ENCODE results near the gene PRRC2C. TPM values are rescaled to one million over a fixed set of nuclear protein-coding genes. Genes with fewer than 3 reads are reported as not detected.
"Not testable (repeated sequence)": the region's sequence is repeated elsewhere in the genome, so short reads cannot be mapped to it uniquely, and the experiment has no call there.

PRRC2C gene
- total RNA-seq (2014; rRNA removed; shearing (Covaris generic); ENCODE audit: low replicate concordance) = 12.2 and 27.6 TPM in 2 replicates

DNA sequence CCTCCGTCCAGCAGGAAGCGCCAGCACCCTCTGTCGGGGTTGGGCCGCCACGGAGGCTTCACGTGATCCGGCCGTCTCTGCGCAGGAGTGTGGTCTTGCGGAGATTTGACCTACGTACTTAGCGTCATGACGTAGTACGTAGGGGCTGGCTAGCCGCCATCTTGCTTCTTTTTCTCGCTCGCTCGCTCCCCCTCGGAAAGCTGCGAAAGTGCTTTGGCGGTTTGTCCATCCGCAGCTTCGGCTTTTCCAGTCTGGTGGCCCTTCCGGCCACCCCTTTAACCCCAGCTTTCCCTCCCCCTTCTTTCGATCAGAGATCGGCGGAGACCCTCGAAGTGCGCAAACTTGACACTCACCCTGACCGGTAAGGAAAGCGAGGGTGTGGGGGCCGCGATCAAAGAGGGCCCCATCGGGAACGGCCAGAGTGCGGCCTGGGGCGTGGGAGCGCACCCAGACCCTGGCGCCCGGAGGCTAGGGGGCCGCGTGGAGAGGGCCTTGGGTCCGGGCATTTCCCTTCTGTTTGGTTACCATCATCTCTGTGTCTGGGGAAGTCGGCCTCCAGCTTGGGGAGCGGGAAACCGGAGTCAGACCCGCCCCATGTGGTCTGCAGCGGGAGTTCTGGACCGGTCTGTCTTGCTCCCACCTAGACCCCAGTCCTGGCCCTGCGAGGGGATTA, at the start of gene PRRC2C:
Gene PRRC2C, plus strand, starts transcription at position 156 of the 673 bp plus-strand sequence. CDS start 26,559 bp downstream, outside the sequence.
- peak; percentile 95 for DNase-seq (ENCODE audit: low read depth)
- in situ Hi-C loops (cut with HindIII; ENCODE audit: low pct_unique_long_range_greater_than_20kb, low sequenced_read_pairs) = no loop called here

DNA sequence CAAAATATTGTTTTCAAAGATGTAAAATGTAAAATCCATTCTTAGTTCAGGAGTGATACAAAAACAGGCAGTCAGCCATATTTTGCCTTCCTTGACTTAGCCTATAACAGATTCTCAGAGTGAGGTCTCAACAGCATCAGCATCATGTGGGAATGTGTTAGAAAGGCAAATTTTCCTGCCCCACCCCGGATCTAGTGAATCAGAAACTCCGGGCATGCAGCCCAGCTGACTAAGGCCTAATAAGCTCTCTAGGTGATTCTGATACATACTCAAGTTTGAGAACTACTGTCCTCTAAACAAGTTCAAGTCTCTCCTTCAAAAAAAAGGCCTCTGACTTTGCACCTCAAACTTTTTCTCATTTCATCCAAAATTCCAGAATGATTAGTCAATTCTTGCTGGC, 46.9 kb upstream of the PRRC2C start:
- in situ Hi-C loops (cut with HindIII; ENCODE audit: low pct_unique_long_range_greater_than_20kb, low sequenced_read_pairs) = no loop called here
- peak; percentile 77 for DNase-seq (ENCODE audit: low read depth)

DNA sequence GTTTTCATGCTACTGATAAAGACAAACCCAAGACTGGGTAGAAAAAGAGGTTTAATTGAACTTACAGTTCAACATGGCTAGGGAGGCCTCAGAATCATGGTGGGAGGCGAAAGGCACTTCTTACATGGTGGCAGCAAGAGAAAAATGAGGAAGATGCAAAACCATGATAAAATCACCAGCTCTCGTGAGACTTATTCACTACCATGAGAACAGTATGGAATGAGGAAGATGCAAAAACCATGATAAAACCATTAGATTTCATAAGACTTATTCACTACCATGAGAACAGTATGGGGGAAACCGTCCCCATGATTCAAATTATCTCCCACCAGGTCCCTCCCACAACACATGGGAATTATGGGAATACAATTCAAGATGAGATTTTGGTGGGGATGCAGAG, 45.1 kb upstream of the PRRC2C start:
- in situ Hi-C loops (cut with HindIII; ENCODE audit: low pct_unique_long_range_greater_than_20kb, low sequenced_read_pairs); DNase-seq (ENCODE audit: low read depth): not testable (repeated sequence)

DNA sequence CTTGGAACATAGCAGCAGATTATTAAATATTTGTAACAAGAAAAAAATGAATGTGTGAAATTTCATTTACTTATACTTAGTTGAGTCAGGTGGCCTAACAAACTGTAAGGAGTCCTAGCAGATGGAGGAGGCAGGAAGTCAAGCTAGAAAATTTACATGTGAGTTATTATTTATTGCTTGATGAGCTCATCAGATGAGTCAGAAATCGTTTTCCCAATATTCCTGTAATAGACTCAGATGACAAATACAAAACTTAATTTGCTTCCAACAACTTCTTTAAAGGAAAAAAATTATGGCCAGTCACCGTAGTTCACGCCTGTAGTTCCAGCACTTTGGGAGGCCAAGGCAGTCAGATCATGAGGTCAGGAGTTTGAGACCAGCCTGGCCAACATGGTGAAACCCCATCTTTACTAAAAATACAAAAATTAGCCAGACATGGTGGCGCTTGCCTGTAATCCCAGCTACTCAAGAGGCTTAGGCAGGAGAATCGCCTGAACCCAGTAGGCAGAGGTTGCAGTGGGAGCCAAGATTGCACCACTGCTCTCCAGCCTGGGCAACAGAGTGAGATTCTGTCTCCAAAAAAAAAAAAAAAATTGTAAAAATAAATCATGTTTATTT, 43.9 kb upstream of the PRRC2C start:
- in situ Hi-C loops (cut with HindIII; ENCODE audit: low pct_unique_long_range_greater_than_20kb, low sequenced_read_pairs); DNase-seq (ENCODE audit: low read depth): not testable (repeated sequence)

DNA sequence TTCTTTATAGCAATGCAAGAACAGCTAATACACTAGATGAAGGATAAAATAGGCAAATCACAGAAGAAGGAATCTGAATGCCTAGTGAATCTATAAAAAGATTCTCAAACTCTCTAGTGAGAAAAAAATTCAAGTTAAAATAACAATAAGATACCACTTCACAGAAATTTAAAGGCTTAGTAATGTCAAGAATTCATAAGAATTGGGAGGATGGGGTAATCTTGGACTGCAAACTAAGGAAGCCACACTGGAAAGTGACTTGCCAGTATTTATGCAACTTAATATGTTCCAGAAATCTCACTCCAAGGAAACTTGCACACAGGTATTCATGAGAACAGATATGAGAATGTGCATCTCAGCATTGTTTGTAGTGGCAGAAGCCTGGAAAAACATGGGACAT, 38.9 kb upstream of the PRRC2C start:
- DNase-seq (ENCODE audit: low read depth) = no peak
- in situ Hi-C loops (cut with HindIII; ENCODE audit: low pct_unique_long_range_greater_than_20kb, low sequenced_read_pairs) = no loop called here

DNA sequence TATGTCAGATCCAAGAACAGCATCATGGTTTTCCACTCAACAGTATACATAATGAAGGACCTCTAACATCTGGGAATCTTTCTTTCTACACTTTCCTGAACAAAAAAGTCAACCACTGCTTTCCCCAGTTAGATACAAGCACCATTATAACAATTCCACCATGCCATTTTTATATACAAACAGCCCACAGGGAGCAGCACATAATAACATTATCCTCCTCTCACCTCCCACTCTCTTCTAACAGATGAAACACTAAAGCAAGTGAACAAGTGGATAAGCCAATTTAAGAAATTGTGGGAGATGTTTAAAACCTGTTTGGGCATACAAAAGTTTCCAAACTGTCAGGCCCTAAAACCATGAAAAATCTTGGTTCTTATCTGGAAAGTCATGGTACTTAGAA, 29.4 kb upstream of the PRRC2C start:
- in situ Hi-C loops (cut with HindIII; ENCODE audit: low pct_unique_long_range_greater_than_20kb, low sequenced_read_pairs) = no loop called here

DNA sequence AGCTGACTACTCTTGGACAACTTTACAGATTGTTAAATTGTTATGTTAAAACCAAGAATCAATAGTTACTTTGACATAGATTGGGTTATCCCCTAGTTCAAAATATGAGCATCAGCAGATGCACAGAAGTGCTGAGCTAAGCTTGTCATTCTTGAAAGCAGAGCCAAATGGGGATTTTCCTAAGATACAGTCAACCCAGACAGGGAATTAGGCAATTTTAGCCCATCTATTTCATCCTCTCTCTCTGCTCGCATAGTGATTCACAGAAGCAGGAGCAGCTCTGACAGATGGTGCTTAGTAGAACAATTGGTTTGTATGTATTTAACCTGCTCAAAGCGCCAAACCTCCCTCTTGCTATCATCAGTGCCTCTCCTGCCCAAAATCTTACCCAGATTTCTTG, 27.9 kb upstream of the PRRC2C start:
- DNase-seq (ENCODE audit: low read depth) = no peak
- in situ Hi-C loops (cut with HindIII; ENCODE audit: low pct_unique_long_range_greater_than_20kb, low sequenced_read_pairs) = no loop called here

More for the DNA sequence above, 29.4 kb upstream of the PRRC2C start:
- DNase-seq (ENCODE audit: low read depth) = no peak

DNA sequence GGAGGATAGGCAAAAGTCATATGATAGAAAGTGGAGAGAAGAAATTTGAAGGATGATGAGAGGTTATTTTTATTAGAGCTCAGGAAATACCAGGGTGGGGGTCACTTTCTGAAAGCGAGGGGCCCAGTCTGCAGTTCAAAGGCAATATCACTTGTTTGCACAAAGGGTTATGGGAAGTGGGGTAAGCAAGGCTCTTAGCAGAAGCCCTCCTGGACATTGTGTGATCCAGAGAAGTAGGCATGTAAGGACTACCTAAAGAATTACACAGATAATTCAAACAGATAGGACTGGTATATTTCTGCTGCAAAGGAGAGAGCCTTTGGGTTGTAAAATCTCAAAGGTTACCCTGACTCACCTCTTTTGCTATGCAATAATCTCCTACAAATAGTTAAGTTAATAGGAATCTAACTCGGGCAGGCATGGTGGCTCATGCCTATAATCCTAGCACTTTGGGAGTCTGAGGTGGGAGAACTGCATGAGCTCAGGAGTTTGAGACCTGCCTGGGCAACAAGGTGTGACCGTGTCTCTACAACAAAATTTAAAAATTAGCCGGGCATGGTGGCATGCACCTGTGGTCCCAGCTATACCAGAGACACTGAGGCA, 25.2 kb upstream of the PRRC2C start:
- no peak for DNase-seq (ENCODE audit: low read depth)
- in situ Hi-C loops (cut with HindIII; ENCODE audit: low pct_unique_long_range_greater_than_20kb, low sequenced_read_pairs) = no loop called here

DNA sequence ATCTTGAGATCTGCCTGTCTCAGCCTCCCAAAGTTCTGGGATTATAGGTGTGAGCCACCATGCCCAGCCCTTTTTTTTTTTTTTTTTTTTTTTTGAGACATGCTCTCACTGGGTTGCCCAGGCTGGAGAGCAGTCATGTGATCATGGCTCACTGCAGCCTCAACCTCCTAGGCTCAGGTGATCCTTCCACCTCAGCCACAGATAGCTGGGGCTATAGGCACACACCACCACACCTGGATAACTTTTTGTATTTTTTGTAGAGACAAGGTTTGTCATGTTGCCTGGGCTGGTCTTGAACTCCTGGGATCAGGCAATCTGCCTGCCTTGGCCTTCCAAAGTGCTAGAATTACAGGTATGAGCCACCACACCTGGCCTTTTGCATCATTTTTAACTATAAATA, 17.7 kb upstream of the PRRC2C start:
- DNase-seq (ENCODE audit: low read depth) = no peak
- in situ Hi-C loops (cut with HindIII; ENCODE audit: low pct_unique_long_range_greater_than_20kb, low sequenced_read_pairs) = no loop called here

DNA sequence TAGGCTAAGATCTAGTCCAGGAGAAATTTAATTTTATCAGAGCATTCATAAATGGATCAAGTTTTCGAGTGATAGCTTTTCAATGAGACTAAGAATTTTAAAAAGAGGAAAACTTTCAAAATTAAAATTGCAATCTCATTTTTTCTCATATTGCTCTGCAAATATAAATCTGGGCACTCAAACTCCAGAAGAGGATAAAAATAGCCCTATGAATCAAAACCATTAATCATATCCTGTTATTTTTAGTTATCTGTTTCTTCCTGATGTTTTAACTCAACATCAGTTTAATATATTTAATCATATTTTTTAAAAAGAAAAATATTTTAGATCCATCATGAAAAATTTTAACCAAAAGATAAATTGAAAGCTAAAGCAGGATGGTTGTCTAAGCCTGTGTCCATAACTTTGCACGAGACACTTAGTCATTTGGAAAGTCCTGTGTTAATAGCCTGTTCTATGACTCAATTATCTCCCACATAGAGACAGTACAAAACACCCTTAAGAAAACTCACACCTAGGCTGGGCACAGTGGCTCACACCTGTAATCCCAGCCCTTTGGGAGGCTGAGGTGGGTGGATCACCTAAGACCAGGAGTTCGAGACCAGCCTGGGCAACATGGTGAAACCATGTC, 17.1 kb upstream of the PRRC2C start:
- DNase-seq (ENCODE audit: low read depth) = peak; percentile 50
- in situ Hi-C loops (cut with HindIII; ENCODE audit: low pct_unique_long_range_greater_than_20kb, low sequenced_read_pairs) = no loop called here

DNA sequence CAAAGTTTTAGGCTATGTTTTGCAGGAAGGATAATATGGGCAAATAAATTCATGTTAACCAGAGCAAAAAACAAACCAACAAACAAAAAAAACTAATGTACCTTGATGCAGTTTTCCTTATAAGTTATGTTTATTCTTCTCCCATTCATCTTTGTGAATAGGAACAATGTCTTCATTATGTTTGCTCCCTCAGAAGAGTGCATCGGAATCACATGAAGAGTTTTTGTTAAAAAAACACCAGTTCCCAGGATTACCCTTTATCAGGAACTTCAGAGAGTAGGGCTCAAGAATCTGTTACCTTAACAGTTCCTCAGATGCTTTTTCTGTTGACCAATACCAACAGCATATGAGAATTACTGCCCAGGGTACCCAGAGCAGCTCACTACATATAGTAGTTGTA, 14.6 kb upstream of the PRRC2C start:
- in situ Hi-C loops (cut with HindIII; ENCODE audit: low pct_unique_long_range_greater_than_20kb, low sequenced_read_pairs) = no loop called here
- no peak for DNase-seq (ENCODE audit: low read depth)

DNA sequence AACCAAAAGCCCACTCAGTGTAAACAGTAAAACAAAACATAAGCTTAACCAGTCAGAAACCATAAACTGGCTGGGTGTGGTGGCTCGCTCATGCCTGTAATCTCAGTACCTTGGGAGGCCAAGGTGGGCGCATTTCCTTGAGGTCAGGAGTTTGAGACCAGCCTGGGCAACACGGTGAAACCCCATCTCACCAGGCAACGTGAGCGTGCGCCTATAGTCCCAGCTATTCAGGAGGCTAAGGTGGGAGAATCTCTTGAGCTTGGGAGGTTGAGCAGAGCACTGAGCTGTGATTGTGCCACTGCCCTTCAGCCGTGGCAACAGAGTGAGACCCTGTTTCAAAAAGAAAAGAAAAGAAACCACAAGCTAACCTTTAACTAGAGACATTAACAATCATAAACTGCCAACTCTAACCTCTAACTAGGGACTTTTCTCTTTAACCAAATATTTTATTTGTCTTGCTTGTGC, 13.1 kb upstream of the PRRC2C start:
- in situ Hi-C loops (cut with HindIII; ENCODE audit: low pct_unique_long_range_greater_than_20kb, low sequenced_read_pairs) = no loop called here
- peak; percentile 83 for DNase-seq (ENCODE audit: low read depth)

DNA sequence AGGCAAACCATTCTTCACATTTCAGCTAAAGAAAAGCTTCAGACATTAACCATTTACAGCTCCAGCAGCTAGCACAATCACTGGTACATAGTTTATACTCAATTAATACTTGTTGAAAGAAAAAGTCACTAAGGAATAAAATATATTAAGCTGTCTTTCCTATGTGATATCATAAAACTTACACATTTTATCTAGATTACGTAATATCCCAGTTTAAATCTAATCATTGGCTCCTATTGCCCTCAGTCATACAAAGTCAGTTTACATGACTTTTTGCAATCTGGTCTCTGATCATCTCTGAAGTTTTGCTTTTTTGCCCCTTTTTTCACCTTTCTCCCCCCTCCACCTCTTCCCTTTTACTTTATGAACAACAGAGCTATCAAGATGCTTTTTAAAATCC, 8.5 kb upstream of the PRRC2C start:
- in situ Hi-C loops (cut with HindIII; ENCODE audit: low pct_unique_long_range_greater_than_20kb, low sequenced_read_pairs) = no loop called here
- no peak for DNase-seq (ENCODE audit: low read depth)

DNA sequence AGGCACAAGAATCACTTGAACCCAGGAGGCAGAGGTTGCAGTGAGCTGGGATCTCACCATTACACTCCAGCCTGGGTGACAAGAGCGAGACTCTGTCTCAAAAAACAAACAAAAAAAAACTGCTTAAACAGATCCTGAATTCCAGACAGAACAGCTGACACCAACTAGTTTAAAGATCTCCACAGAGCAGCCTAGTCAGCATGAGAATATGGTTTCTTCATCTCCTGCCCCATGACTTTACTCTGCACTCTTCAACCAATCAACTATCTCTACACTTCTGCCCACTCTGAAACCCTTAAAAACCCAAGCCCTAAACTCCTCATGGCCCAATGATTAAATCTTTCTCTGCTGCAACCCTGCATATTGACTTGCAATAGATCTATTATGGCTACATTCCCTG, 7.5 kb upstream of the PRRC2C start:
- DNase-seq (ENCODE audit: low read depth) = no peak
- in situ Hi-C loops (cut with HindIII; ENCODE audit: low pct_unique_long_range_greater_than_20kb, low sequenced_read_pairs) = no loop called here

DNA sequence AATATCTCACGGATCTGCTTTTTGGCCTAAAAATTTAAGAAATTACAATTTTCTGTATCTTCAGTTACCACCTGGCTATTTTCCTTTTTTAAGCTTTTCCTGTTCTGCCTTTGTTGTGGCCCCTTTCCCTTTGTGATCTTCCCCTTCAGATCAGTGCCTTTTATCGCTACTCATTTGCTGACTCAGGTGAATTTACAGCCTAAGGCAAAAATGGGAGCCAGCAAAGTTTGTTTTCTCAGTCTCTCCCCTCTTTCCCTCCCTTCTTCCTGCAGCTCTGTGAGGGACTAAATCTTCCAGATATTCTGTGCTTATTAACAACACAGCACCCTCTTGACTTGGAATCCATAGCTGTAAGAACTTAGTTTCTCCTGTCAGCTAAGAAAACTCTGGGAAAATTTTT, 5.3 kb upstream of the PRRC2C start:
- DNase-seq (ENCODE audit: low read depth) = no peak
- in situ Hi-C loops (cut with HindIII; ENCODE audit: low pct_unique_long_range_greater_than_20kb, low sequenced_read_pairs) = no loop called here

DNA sequence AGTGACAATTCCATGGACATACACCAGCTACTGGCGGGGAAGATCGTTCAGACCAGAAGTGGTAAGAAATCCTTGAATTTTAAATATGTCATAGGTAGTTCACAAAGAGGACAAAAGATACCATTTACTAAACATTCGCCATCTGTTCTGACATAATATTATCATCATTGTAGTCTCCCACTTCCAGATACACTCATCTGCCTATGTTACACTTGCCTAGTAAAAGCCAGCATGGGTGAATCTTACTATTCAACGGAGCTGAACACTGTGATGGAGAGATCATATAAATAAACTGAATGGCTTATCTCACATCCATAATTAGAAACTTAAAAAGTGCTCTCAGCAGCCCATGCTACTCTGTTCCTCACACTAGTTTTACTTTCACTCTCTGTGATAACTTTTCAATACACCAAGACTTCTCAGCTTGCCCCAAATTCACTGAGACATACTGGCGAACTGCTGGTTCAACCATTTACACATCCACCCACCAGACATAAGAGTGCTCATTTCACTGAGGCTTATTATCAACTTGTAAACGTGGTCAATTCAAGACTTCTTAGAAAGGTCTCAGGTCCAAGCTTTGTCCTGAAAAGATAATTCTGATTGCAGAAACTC, 463 bp upstream of the PRRC2C start:
- DNase-seq (ENCODE audit: low read depth) = no peak
- in situ Hi-C loops (cut with HindIII; ENCODE audit: low pct_unique_long_range_greater_than_20kb, low sequenced_read_pairs) = no loop called here

DNA sequence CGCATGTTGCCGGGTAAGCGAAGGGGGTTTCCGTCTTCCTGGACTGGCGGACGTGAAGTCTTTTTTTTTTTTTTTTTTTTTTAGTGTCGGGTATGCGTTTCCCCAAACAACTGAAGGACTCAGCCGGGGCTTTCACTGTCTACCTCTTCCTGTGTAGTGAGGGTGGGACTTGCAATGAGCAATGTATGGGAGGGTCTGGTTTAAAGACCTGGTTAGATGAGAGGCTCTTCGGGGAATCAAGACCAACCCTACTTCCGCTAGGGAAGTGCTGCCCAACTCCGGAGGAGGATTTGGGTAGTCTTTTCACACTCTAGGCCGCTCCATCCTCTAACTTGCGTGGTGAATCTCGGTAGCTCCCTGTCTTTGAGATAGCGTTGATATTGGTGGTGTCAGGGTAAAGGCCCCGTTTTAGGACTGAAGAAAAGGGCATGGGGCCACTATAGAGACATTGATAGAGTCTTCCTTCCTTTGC, 754 bp downstream of the PRRC2C start:
- in situ Hi-C loops (cut with HindIII; ENCODE audit: low pct_unique_long_range_greater_than_20kb, low sequenced_read_pairs) = no loop called here
- DNase-seq (ENCODE audit: low read depth) = peak; percentile 66

DNA sequence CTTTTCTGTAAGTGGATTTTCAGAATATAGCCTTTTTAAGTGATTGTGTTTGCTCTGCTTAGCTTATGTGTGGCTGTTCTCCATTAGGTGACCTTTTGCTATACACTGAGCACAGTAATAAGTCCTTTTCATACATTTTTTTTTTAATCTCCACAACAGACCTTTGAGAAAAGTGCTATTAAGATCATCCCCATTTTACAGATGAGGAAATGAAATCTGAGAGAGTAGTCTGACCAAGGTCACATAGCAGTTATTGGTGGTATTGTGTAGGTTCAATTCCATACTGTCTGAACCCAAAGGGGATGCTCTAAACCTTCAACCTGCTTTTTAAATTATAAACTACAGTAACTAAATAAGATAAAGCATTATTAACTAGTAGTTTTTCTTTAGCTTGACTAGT, 1.7 kb downstream of the PRRC2C start:
- in situ Hi-C loops (cut with HindIII; ENCODE audit: low pct_unique_long_range_greater_than_20kb, low sequenced_read_pairs) = no loop called here
- DNase-seq (ENCODE audit: low read depth) = no peak
